HUES6 (cell line): ENCODE results near the gene PLIN3.

Experiments used
- H3K27ac ChIP-seq: 2 replicates; pipeline ENCODE4 v1.7.0; 2013; ENCODE audit warnings: low read depth, mild to moderate bottlenecking, low read length, inconsistent platforms
- H3K27me3 ChIP-seq: 2 replicates; pipeline ENCODE4 v1.6.1; 2013; ENCODE audit warnings: low read length; ENCODE audit not compliant: control insufficient read depth, insufficient read depth
- H3K36me3 ChIP-seq: 2 replicates; pipeline ENCODE4 v1.6.1; 2013; ENCODE audit warnings: low read length; ENCODE audit not compliant: control insufficient read depth, insufficient read depth
- H3K4me1 ChIP-seq: 2 replicates; pipeline ENCODE4 v1.6.1; 2013; ENCODE audit warnings: low read length; ENCODE audit not compliant: control insufficient read depth, insufficient read depth
- H3K4me3 ChIP-seq: 2 replicates; pipeline ENCODE4 v1.5.1; 2013; ENCODE audit warnings: low read depth, low read length
- H3K9ac ChIP-seq: one replicate; pipeline ENCODE4 v1.6.1; 2013; ENCODE audit warnings: mild to moderate bottlenecking, low read length
- H3K9me3 ChIP-seq: 2 replicates; pipeline ENCODE4 v1.6.1; 2013; ENCODE audit warnings: low read depth, low read length; ENCODE audit not compliant: control insufficient read depth, insufficient read depth

PLIN3 gene

GRCh38 chr19:4867534-4868285 is at the start of gene PLIN3:
PLIN3 (minus strand) TSS chr19:4867667; CDS start chr19:4861394, 6,273 bp downstream.
- peak within 1 kb of the TSS; percentile 73 for H3K4me3 ChIP-seq
- no peaks in the 10 kb centered on the region for H3K27me3 ChIP-seq
- H3K9me3 ChIP-seq, result no peaks in the 10 kb centered on the region
- H3K9ac ChIP-seq, result peak within 1 kb of the TSS; percentile 59
- 0 out of 2 replicates have a peak, but pooled peaks cover 4% of the 10 kb centered on the region for H3K36me3 ChIP-seq
- H3K27ac ChIP-seq, result peak within 1 kb of the TSS; percentile 58; the same call in 1 of the 2 replicates
- peaks cover 7% of the 10 kb centered on the region for H3K4me1 ChIP-seq

GRCh38 chr19:4916292-4917082 is 49.0 kb upstream of the PLIN3 start:
- H3K4me1 ChIP-seq, result peaks cover 23% of the 10 kb centered on the region
- H3K9me3 ChIP-seq, result no peaks in the 10 kb centered on the region
- H3K9ac ChIP-seq, result no peak overlapping the region
- H3K27me3 ChIP-seq, result no peaks in the 10 kb centered on the region
- H3K36me3 ChIP-seq, result peaks cover 70% of the 10 kb centered on the region
- H3K27ac ChIP-seq, result 0 out of 2 replicates have a peak overlapping the region, but pooled peaks have one; percentile 33
- H3K4me3 ChIP-seq, result no peak overlapping the region

- Histone ChIP-seq H3K27me3 (no peaks in the 10 kb centered on the region), H3K36me3 (peaks cover 60% of the 10 kb centered on the region), H3K9me3 (no peaks in the 10 kb centered on the region), H3K9ac (no peak overlapping the region), H3K4me1 (peaks cover 33% of the 10 kb centered on the region), H3K4me3 (no peak overlapping the region), H3K27ac (no peak overlapping the region; the same call in 1 of the 2 replicates)
Observed at GRCh38 chr19:4914736-4915501, 47.5 kb upstream of the PLIN3 start.

GRCh38 chr19:4913996-4914735 is 46.7 kb upstream of the PLIN3 start:
- Histone ChIP-seq H3K9me3 (no peaks in the 10 kb centered on the region), H3K27me3 (no peaks in the 10 kb centered on the region), H3K27ac (no peak overlapping the region), H3K36me3 (peaks cover 59% of the 10 kb centered on the region), H3K4me1 (peaks cover 33% of the 10 kb centered on the region), H3K9ac (no peak overlapping the region), H3K4me3 (no peak overlapping the region)

GRCh38 chr19:4911786-4912672 is 44.6 kb upstream of the PLIN3 start:
- Histone ChIP-seq H3K4me3 (peak overlapping the region; percentile 57; the same call in 1 of the 2 replicates), H3K4me1 (peaks cover 37% of the 10 kb centered on the region), H3K9ac (peak overlapping the region; percentile 73), H3K36me3 (peaks cover 50% of the 10 kb centered on the region), H3K9me3 (no peaks in the 10 kb centered on the region), H3K27ac (peak overlapping the region; percentile 48; the same call in 1 of the 2 replicates), H3K27me3 (no peaks in the 10 kb centered on the region)

- Histone ChIP-seq H3K27ac (peak overlapping the region; percentile 48; the same call in 1 of the 2 replicates), H3K4me1 (peaks cover 37% of the 10 kb centered on the region), H3K9ac (peak overlapping the region; percentile 73), H3K27me3 (no peaks in the 10 kb centered on the region), H3K4me3 (peak overlapping the region; percentile 57; the same call in 1 of the 2 replicates), H3K36me3 (peaks cover 44% of the 10 kb centered on the region), H3K9me3 (no peaks in the 10 kb centered on the region)
Observed at GRCh38 chr19:4911314-4911713, 43.8 kb upstream of the PLIN3 start.

GRCh38 chr19:4910594-4911281 is 43.3 kb upstream of the PLIN3 start:
- H3K36me3 ChIP-seq, result peaks cover 39% of the 10 kb centered on the region
- H3K4me3 ChIP-seq, result peak overlapping the region; percentile 57
- H3K27me3 ChIP-seq, result no peaks in the 10 kb centered on the region
- H3K9me3 ChIP-seq, result no peaks in the 10 kb centered on the region
- H3K9ac ChIP-seq, result peak overlapping the region; percentile 73
- peaks cover 37% of the 10 kb centered on the region for H3K4me1 ChIP-seq
- peak overlapping the region; percentile 50; the same call in 1 of the 2 replicates for H3K27ac ChIP-seq

- Histone ChIP-seq H3K9me3 (no peaks in the 10 kb centered on the region), H3K9ac (peak overlapping the region; percentile 81), H3K36me3 (peaks cover 33% of the 10 kb centered on the region), H3K4me3 (peak overlapping the region; percentile 57), H3K4me1 (peaks cover 34% of the 10 kb centered on the region), H3K27ac (peak overlapping the region; percentile 76; the same call in 1 of the 2 replicates), H3K27me3 (no peaks in the 10 kb centered on the region)
Observed at GRCh38 chr19:4909897-4910593, 42.6 kb upstream of the PLIN3 start.
